Tibial nerve (tissue), 4 donors: Measurements from ENCODE around the gene SMCO4. TPM values are rescaled to one million over a fixed set of nuclear protein-coding genes. Genes with fewer than 3 reads are reported as not detected.
"Not testable (repeated sequence)": the region's sequence is repeated elsewhere in the genome, so short reads cannot be mapped to it uniquely, and the experiment has no call there.

Source experiments
- DNase-seq, 2 donors: peaks; one replicate each; pipeline ENCODE4 v3.0.0-alpha.2; 2019; ENCODE audit warnings: low spot score in 2 of 2
- H3K27ac ChIP-seq, 4 donors: fragments of 200-600 bp; sonication (generic) in 3 of 4; one replicate each; pipeline ENCODE4 v1.5.1; 2017 to 2019; ENCODE audit warnings: mild to moderate bottlenecking in 1 of 4
- H3K27me3 ChIP-seq, 2 donors: fragments of 200-600 bp; sonication (generic) in 1 of 2; one replicate each; pipeline versions ENCODE4 v1.5.1 to v1.6.0; 2017 to 2019
- H3K36me3 ChIP-seq, 3 donors: fragments of 200-600 bp; sonication (generic); one replicate each; pipeline ENCODE4 v1.5.1; 2018 to 2019
- H3K4me1 ChIP-seq, 4 donors: fragments of 200-600 bp; sonication (generic) in 3 of 4; one replicate each; pipeline ENCODE4 v1.5.1; 2017 to 2019
- H3K4me3 ChIP-seq, 4 donors: fragments of 200-600 bp; sonication (generic) in 3 of 4; one replicate each; pipeline ENCODE4 v1.5.1; 2017 to 2019; ENCODE audit warnings: mild to moderate bottlenecking in 1 of 4, moderate library complexity in 1 of 4
- H3K9me3 ChIP-seq, 4 donors: fragments of 200-600 bp; sonication (generic) in 3 of 4; one replicate each; pipeline ENCODE4 v1.5.1; 2017 to 2019
- EP300 ChIP-seq, 2 donors: sonication (generic); formaldehyde crosslinking; IDR thresholded peaks; one replicate each; pipeline ENCODE4 v1.6.1; 2017; ENCODE audit warnings: antibody characterized with exemption in 2 of 2, mild to moderate bottlenecking in 1 of 2
- POLR2A ChIP-seq, 2 donors: fragments of 450-650 bp; IDR thresholded peaks; one replicate each; pipeline ENCODE4 v1.6.1; 2017; ENCODE audit warnings: antibody characterized with exemption in 2 of 2, mild to moderate bottlenecking in 2 of 2, moderate library complexity in 2 of 2
- WGBS, 2 donors: methylation state at CpG; one replicate each; pipeline ENCODE4 v1.1.5; 2018; 5-methylcytosine and 5-hydroxymethylcytosine counted together
- total RNA-seq, 4 donors: library from RNA; depleted of rRNA; stranded (reverse); fragments of >200 nt; gene quantifications; one replicate each; pipeline ENCODE4 v1.1.0, GENCODE V29; 2016
- TF ChIP-seq, protein P1 (sequence below), 5 experiments: fragments of 200-600 bp in 3 of 5; fragments of 450-650 bp in 2 of 5; sonication (generic) in 3 of 5; IDR thresholded peaks; one replicate each; pipeline ENCODE4 v1.5.1; 2016 to 2019; ENCODE audit warnings: antibody characterized with exemption in 5 of 5, mild to moderate bottlenecking in 3 of 5, moderate library complexity in 2 of 5

Gene SMCO4
- total RNA-seq, 4 donors from 2014 or later, result 3.7 to 13.8 (median 7.6) TPM

DNA sequence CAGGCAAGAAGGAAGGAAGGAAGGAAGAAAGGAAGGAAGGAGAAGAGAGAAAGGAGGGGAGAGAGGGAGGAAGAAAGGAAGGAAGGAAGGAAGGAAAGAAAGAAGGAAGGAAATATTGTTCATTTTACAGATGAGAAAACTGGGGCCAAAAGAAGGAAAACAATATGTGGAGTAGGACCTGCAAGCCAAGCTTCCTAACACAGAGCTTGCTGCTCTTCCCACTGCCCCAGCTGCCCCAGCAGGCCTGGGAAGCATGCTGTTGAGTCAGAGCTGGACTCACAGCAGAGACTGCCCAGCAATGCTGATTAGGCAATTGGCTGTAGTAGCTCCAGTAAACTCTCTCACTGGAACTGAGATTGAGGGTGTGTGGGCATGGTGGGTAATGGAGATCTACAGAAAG lies 42.6 kb upstream of the SMCO4 start:
- Histone ChIP-seq H3K27ac (no peak overlapping the region), H3K4me1 (no peaks in the 10 kb centered on the region), H3K36me3 (no peaks in the 10 kb centered on the region), H3K4me3 (no peak overlapping the region), H3K9me3 (no peaks in the 10 kb centered on the region), H3K27me3 (no peaks in the 10 kb centered on the region)
- TF ChIP-seq, protein P1, sequence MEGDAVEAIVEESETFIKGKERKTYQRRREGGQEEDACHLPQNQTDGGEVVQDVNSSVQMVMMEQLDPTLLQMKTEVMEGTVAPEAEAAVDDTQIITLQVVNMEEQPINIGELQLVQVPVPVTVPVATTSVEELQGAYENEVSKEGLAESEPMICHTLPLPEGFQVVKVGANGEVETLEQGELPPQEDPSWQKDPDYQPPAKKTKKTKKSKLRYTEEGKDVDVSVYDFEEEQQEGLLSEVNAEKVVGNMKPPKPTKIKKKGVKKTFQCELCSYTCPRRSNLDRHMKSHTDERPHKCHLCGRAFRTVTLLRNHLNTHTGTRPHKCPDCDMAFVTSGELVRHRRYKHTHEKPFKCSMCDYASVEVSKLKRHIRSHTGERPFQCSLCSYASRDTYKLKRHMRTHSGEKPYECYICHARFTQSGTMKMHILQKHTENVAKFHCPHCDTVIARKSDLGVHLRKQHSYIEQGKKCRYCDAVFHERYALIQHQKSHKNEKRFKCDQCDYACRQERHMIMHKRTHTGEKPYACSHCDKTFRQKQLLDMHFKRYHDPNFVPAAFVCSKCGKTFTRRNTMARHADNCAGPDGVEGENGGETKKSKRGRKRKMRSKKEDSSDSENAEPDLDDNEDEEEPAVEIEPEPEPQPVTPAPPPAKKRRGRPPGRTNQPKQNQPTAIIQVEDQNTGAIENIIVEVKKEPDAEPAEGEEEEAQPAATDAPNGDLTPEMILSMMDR (IDR thresholded peaks at IDR 0.05), result no peak
- TF ChIP-seq EP300 (IDR thresholded peaks at IDR 0.05) (no peak), POLR2A (IDR thresholded peaks at IDR 0.05) (no peak)
- DNase-seq, result no peak

DNA sequence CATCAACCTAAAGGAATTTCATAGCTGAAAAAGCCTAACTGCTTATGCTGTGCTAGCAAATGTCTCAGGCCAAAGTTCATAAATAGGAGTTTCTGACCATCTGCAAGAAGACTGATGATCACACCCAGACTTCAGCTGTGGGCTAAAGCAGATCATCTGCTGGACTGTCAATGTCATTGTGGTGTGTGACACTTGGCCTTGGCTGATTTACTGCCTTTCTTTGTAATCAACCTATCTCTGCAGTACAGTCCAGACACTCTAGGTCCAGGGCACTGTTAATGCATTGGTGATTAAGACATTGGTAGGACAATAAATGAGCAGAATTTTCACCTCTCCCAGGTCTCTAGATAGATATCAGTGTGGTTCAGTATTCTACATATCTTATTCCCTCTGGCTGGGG lies 40.3 kb upstream of the SMCO4 start:
- no peaks in the 10 kb centered on the region for H3K27me3 ChIP-seq
- H3K27ac ChIP-seq, result no peak overlapping the region
- no peak for DNase-seq
- no peak for TF ChIP-seq EP300 (IDR thresholded peaks at IDR 0.05)
- no peak for TF ChIP-seq POLR2A (IDR thresholded peaks at IDR 0.05)
- TF ChIP-seq, protein P1 (IDR thresholded peaks at IDR 0.05), result no peak
- no peaks in the 10 kb centered on the region for H3K36me3 ChIP-seq
- H3K4me1 ChIP-seq, result no peaks in the 10 kb centered on the region
- H3K4me3 ChIP-seq, result no peak overlapping the region
- H3K9me3 ChIP-seq, result peaks cover 0 to 13% (median 0%) of the 10 kb centered on the region in 4 donors

DNA sequence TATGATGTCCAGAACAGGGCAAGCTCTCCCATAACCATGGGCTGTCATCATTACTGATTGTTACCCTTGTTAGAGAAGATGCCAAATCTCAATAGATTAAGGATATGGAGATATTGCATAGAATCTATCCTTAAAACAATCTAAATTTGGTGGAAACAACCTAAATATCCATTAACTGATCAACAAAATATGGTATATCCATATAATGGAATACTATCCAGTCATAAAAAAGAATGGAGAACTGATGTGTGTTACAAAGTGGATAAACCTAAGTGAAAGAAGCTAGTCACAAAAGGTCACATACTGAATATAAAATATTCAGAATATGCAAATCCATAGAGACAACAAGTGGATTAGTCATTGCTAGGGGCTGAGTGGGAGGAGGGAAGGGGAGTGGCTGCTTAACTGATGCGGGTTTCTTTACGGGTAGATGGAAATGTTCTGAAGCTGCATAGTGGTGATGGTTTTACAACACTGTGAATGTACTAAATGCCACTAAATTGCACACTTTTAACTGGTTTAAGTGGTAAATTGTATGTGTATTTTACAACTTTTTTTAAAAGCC lies 36.1 kb upstream of the SMCO4 start:
- TF ChIP-seq EP300 (IDR thresholded peaks at IDR 0.05) (no peak), POLR2A (IDR thresholded peaks at IDR 0.05) (no peak)
- TF ChIP-seq, protein P1 (IDR thresholded peaks at IDR 0.05), result no peak
- no peaks in the 10 kb centered on the region for H3K27me3 ChIP-seq

DNA sequence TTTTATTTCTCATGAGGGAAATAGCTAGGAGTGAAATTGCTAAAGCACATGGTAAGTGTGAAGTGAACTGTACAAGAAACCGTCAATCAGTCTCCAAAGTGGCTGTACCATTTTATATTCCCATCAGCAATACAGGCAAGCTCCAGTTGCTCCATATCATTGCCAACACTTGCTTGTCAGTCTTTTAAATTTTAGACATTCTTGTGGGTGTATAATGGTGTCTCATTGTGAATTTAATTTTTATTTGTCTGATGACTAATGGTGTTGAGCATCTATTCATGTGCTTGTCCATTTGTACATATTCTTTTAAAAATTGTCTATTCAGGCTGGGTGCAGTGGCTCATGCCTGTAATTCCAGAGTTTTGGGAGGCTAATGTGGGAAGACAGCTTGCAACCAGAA lies 34.1 kb upstream of the SMCO4 start:
- H3K4me3 ChIP-seq, result no peak overlapping the region
- no peak for DNase-seq
- 75 to 83% methylated on average over 1 of the region's 1 CpG for WGBS, 2 donors
- H3K27me3 ChIP-seq, result no peaks in the 10 kb centered on the region
- no peaks in the 10 kb centered on the region for H3K36me3 ChIP-seq
- H3K27ac ChIP-seq, result no peak overlapping the region
- no peak for TF ChIP-seq POLR2A (IDR thresholded peaks at IDR 0.05)
- TF ChIP-seq, protein P1 (IDR thresholded peaks at IDR 0.05), result no peak
- no peak for TF ChIP-seq EP300 (IDR thresholded peaks at IDR 0.05)
- H3K4me1 ChIP-seq, result no peaks in the 10 kb centered on the region
- peaks cover 0 to 13% (median 0%) of the 10 kb centered on the region in 4 donors for H3K9me3 ChIP-seq

More for the DNA sequence above, 36.1 kb upstream of the SMCO4 start:
- no peaks in the 10 kb centered on the region for H3K4me1 ChIP-seq
- 70 to 74% methylated on average over 2 of the region's 2 CpGs for WGBS, 2 donors
- no peaks in the 10 kb centered on the region for H3K36me3 ChIP-seq
- no peak overlapping the region for H3K27ac ChIP-seq
- no peak for DNase-seq
- no peak overlapping the region for H3K4me3 ChIP-seq
- peaks cover 0 to 13% (median 0%) of the 10 kb centered on the region in 4 donors for H3K9me3 ChIP-seq

DNA sequence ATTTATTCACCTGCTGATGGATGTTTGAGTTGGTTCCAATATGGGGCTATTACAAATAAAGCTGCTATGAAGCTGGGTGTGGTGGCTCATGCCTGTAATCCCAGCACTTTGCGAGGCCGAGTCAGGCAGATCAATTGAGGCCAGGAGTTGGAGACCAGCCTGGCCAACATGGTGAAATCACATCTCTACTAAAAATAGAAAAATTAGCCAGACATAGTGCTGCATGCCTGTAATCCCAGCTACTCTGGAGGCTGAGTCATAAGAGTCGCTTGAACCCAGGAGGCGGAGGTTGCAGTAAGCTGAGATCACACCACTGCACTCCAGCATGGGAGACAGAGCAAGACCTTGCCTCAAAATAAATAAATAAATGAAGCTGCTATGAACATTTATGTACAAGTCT lies 33.7 kb upstream of the SMCO4 start:
- H3K27ac ChIP-seq, H3K27me3 ChIP-seq, H3K4me1 ChIP-seq, H3K4me3 ChIP-seq, DNase-seq, H3K36me3 ChIP-seq: not testable (repeated sequence)
- WGBS, 2 donors, result 79 to 85% methylated on average over 4 of the region's 4 CpGs
- peaks cover 0 to 13% (median 0%) of the 10 kb centered on the region in 4 donors for H3K9me3 ChIP-seq
